Stimulated activated CD8-positive, alpha-beta memory T cell treated with anti-CD3 and anti-CD28 coated beads, Interleukin-12 subunit alpha, Interleukin-12 subunit beta, amount 100 ng/mL, for 24 hours (primary cell): ENCODE measurements around the gene HTRA1.

Source experiments
- DNase-seq: peaks from one replicate; pipeline ENCODE4 v3.0.0-alpha.2; 2020; ENCODE audit errors: extremely low read depth

HTRA1 gene

GRCh38 chr10:122473116-122473515 lies 11.8 kb downstream of the HTRA1 start:
- no peak for DNase-seq

- no peak for DNase-seq
Measured at GRCh38 chr10:122474131-122474818, 12.9 kb downstream of the HTRA1 start.

DNA sequence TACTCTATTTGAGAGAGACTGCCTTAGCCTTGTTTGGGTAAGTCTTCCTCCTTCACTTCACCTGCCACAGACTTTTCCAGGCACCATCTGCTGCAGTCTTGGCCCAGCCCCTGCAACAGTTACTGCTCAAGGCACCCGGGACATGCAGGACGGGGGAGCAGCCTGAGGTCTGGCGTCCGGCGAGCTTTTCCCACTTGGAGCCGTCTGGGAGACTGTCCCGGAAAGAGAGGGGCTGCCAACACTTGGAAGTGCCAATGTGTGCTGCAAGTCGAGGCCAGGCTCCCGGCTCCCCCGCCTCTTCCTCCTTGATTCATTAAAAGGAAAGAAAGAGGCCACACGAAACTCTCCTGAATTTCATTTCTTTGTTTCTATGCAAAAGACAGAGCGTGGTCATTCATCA lies 13.7 kb downstream of the HTRA1 start:
- DNase-seq = no peak

DNA sequence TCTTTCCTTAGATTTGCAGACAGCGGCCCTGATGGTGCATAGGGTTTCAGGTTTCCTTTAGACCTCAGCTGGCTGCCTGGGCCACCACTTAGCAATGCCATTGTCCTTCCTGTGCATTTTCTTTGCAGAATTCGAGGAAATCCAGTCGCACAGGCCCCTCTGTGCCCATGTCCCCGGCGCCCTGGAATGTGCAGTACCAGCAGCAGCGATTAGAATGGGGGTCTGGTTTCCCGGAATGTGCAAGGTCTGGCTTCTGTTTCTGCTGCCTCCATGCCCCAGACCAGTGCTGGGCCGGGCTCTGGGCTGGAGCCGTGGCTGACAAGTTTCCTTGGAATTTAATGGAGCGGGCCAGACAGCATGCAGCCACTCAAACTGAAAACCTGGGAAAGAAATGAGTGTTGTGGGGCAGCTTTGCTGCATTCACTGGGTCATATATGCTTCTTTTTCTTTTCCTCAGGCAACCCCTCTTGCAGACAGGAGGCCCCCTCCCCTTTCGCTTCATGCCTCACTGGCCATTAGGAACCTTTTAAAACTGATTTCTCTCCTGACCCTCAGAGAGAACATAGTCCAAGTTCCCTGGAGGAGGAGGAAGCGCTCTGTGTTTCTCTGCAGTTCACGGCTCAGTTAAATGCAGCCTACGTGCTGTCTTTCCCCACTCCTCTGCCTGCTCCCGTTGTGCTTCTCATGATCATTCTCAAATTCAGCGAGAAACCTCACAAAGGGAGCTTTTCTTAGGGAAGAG lies 14.4 kb downstream of the HTRA1 start:
- DNase-seq = no peak

DNA sequence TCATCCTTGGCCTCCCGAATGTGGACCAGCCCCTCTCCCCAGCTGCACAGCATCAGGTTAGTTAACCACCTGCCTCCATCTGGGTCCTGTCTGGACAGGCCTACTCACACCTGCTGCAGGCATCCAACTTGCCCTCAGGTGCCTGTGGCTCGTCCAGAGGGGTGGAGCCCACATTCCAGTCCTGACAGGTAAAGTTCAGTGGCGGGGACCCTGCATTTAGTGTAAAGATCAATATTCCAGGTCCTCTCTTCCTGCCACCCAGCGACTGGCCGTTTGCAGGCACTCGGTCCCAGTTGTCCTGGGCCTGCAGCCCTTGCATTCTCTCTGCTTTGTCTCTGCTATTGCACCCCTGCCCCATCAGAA lies 15.0 kb downstream of the HTRA1 start:
- DNase-seq = no peak

GRCh38 chr10:122477436-122477835 lies 16.1 kb downstream of the HTRA1 start:
- DNase-seq = no peak

DNA sequence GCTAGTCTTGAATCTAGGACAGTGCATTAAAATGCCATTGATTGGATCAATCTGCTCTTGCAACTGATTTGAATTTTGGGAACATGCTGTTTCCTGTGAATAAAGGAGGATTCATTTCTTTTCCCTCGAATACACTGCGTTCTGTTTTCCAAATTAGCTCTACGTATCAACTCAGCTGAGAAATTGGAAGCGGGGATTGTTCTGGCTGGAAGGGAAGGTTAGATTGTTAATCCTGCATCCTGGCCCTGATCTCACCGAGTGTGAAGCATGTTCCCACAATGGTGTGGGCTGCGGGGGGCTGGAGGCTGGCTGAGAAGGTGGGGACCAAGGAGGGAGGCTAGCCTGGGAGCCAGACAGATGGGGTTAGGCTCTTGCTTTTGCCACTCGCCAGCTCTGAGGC lies 17.6 kb downstream of the HTRA1 start:
- DNase-seq = no peak

- DNase-seq = no peak
Measured at GRCh38 chr10:122480146-122480833, 18.9 kb downstream of the HTRA1 start.

DNA sequence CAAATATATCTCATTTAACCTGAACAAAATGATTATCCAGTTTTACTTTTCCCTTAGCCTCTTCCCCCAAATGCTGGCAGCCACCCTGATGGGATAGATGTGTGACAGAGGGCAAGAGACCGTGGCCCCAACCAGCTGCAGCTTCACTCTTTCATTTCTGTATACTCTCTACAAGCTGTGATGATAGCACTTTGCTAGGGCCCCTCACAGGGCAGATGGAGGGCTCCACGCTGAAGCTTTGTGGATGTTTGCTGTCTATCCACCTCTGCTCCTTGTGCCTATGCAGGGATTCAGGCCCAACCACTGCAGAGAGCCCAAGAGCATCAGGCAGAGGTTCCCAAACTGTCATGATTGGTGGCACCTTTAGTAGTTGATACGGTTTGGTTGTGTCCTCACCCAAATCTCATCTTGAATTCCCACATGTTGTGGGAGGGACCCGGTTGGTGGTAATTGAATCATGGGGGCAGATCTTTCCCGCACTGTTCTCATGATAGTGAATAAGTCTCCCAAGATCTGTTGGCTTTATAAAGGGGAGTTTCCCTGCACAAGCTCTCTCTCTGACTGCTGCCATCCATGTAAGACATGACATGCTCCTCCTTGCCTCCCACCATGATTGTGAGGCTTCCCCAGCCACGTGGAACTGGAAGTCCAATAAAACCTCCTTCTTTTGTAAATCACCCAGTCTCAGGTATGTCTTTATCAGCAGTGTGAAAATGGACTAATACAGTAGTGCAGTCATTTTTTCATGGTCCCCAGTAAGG lies 20.1 kb downstream of the HTRA1 start:
- no peak for DNase-seq

DNA sequence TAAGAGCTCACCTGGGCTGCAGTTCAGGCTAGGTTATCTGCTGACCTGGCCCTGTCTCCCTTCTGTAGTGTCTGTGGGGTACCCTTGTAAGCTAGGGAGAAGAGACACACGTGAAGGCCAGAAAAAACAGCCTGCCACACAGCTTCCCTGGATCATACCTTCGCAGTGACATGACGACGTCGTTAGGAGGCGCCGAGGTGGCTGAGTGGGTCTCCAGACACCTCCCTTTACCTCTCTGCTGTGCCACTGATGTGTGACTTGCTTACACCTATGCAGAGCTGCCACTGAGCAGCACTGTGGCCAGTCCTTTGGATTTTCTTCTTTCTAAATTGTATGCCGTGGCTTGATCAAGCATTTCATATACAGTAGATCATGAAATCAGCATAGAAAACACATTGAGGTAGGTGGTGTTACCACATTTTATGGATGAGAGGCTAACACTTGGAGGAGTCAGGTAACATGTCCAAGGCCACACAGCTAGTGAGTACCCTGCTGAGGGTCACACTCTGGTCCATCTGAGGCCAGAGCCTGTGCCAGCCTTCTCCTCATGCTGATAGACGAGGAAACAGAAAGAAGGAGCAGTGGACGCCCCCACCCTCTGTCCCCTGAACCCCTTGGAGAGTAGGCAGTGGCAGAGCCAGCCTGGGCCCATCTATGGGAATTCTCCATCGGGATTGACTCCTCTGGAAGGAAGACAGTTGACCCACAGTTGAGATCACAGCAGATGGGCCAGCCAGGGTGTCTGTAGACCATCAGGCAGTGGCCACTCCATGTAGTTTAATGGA lies 23.1 kb downstream of the HTRA1 start:
- DNase-seq = no peak

DNA sequence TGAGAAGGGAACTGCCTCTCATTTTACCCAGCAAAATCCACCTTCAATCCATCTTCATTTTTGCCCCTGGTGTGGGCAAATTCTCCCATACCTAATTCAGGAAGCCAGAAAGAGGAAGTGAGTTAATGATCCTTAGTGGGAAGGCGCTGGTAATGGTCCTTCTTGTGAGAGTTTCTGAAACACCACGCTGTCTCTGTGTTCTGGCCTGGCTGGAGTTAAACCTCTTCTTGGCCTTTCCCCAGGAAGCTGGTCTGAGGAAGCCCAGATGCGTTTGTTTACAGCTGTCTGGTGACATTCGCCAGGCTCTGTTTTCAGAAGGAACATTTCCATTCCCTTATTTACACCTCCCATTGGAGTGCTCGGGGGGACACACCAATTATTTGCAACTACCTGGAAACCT lies 24.3 kb downstream of the HTRA1 start:
- DNase-seq = no peak

DNA sequence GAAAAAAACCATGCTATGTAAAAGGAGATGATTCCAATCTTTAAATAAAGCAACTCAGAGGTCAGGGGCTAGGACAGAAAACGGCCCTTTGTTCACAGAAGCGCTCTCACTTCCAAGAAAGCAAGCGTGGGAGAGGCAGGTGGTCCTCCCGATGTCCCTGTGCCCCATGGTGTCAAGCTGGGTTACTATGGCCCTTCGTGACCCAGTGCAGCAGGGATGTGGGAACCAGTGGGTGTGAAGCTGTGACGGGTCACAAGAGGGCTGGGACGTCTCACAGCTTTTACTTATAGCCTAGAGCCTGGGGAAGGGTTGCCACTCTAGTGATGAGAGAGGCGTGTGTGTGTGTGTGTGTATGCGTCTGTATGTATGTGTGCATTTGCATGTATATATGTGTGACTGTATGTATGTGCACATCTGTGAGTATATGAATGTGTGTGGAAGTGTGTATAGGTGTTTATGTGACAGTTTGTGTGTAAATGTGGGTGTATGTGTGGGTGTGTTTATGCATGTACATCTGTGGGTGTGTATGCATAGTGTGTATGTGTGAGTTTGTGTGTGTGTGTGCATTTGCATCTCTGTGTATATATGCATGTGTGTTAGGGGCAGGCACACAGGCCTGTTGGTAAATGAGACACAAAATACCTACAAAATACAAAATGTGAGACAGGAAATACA lies 25.2 kb downstream of the HTRA1 start:
- no peak for DNase-seq

GRCh38 chr10:122487174-122487765 lies 25.9 kb downstream of the HTRA1 start:
- DNase-seq = no peak

- no peak for DNase-seq
Measured at GRCh38 chr10:122490268-122490667, 28.9 kb downstream of the HTRA1 start.

GRCh38 chr10:122490786-122491680 lies 29.7 kb downstream of the HTRA1 start:
- no peak for DNase-seq

GRCh38 chr10:122492006-122492405 lies 30.7 kb downstream of the HTRA1 start:
- DNase-seq = no peak

GRCh38 chr10:122492999-122493481 lies 31.7 kb downstream of the HTRA1 start:
- no peak for DNase-seq

- DNase-seq = no peak
Measured at GRCh38 chr10:122493761-122494160, 32.4 kb downstream of the HTRA1 start.

- no peak for DNase-seq
Measured at GRCh38 chr10:122494173-122494820, 32.9 kb downstream of the HTRA1 start.
